Gastroesophageal sphincter (tissue), 4 donors: ENCODE data around the gene TNFRSF18. TPM values are rescaled to one million over a fixed set of nuclear protein-coding genes. Genes with fewer than 3 reads are reported as not detected.

ENCODE experiments used
- ATAC-seq: fragments of 150-250 bp; one replicate; pipeline ENCODE4 v1.9.1; 2016; ENCODE audit warnings: mild to moderate bottlenecking, moderate library complexity
- H3K27ac ChIP-seq, 4 donors: fragments of 200-600 bp; sonication (generic) in 3 of 4; 1 replicate in 3 of 4; 2 replicates in 1 of 4; pipeline ENCODE4 v1.5.1; 2016 to 2019
- H3K27me3 ChIP-seq: fragments of 200-600 bp; sonication (generic); one replicate; pipeline ENCODE4 v1.5.1; 2019
- H3K36me3 ChIP-seq, 2 donors: fragments of 200-600 bp; sonication (generic); one replicate each; pipeline ENCODE4 v1.5.1; 2019; ENCODE audit warnings: control low read depth in 1 of 2
- H3K4me1 ChIP-seq, 3 donors: fragments of 200-600 bp; sonication (generic); 1 replicate in 2 of 3; 2 replicates in 1 of 3; pipeline ENCODE4 v1.5.1; 2016 to 2019; ENCODE audit warnings: control low read depth in 2 of 3
- H3K4me3 ChIP-seq, 2 donors: fragments of 200-600 bp; sonication (generic); one replicate each; pipeline ENCODE4 v1.5.1; 2019; ENCODE audit warnings: mild to moderate bottlenecking in 1 of 2, moderate library complexity in 1 of 2
- H3K9me3 ChIP-seq, 3 donors: fragments of 200-600 bp; sonication (generic); one replicate each; pipeline ENCODE4 v1.5.1; 2017 to 2019; ENCODE audit warnings: control low read depth in 2 of 3
- CTCF ChIP-seq, 4 experiments: fragments of 200-600 bp in 2 of 4; fragments of 450-650 bp in 2 of 4; sonication (generic) in 1 of 4; IDR thresholded peaks; one replicate each; pipeline ENCODE4 v1.5.1; 2017 to 2019; ENCODE audit warnings: antibody characterized with exemption in 4 of 4, mild to moderate bottlenecking in 2 of 4, moderate library complexity in 2 of 4
- EP300 ChIP-seq: sonication (generic); formaldehyde crosslinking; IDR thresholded peaks from one replicate; pipeline ENCODE4 v1.6.1; 2017; ENCODE audit warnings: antibody characterized with exemption, mild to moderate bottlenecking
- POLR2A ChIP-seq, 2 donors: fragments of 450-650 bp; IDR thresholded peaks; one replicate each; pipeline ENCODE4 v1.6.1; 2017; ENCODE audit warnings: antibody characterized with exemption in 2 of 2, mild to moderate bottlenecking in 2 of 2, moderate library complexity in 1 of 2
- POLR2AphosphoS5 ChIP-seq: sonication (generic); formaldehyde crosslinking; IDR thresholded peaks from one replicate; pipeline ENCODE4 v1.6.1; 2017; ENCODE audit warnings: antibody characterized with exemption
- WGBS, 2 donors: methylation state at CpG; one replicate each; pipeline ENCODE4 v1.1.5; 2018; ENCODE audit warnings: low coverage in 1 of 2; 5-methylcytosine and 5-hydroxymethylcytosine counted together
- total RNA-seq, 4 donors: library from RNA; depleted of rRNA; stranded (reverse); fragments of >200 nt; gene quantifications; one replicate each; pipeline ENCODE4 v1.1.0, GENCODE V29; 2016

The TNFRSF18 gene
- total RNA-seq, 4 donors from 2014 or later: 0.35 to 2.2 TPM; not detected in 2

DNA sequence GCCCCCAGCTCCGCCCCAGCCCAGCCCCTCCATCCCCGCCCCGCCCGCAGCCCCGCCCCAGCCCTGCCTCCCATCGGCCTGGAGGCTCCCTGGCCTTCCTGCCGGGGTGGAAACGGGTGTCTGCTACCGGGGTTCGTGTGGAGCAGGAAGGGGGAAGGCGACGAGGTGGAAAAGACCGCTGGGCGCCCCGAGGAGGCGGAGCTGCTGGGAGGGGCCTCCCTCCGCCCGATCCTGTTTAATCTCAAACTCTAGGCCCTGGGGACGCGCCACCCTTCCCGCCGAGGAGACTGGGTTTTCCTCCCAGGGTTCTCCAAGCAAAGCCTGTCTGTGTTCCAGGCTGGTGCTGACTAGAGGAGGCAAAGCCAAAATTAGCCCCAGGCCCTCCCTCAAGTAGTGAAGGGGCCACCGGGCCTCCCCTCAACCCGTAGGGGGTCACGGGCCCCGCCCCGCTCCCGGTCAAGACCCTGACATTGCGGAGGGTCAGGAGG is 48.9 kb downstream of the TNFRSF18 start:
- peaks cover 7% of the 10 kb centered on the region for H3K27me3 ChIP-seq
- H3K9me3 ChIP-seq: no peaks in the 10 kb centered on the region
- no CpG with 5 or more reads among the region's 29 CpGs for WGBS, 2 donors
- TF ChIP-seq POLR2A (IDR thresholded peaks at IDR 0.05) (peak in 1 of 2 donors; percentile 49), CTCF (IDR thresholded peaks at IDR 0.05) (no peak), POLR2AphosphoS5 (peak; percentile 62), EP300 (no peak)
- peak overlapping the region; percentile 60 to 64 for H3K4me3 ChIP-seq
- peaks cover 0 to 15% (median 7%) of the 10 kb centered on the region in 3 donors for H3K4me1 ChIP-seq
- H3K36me3 ChIP-seq: no peaks in the 10 kb centered on the region
- peak overlapping the region; percentile 86 to 93 (median 89) for H3K27ac ChIP-seq
- peak; percentile 93 for ATAC-seq

GRCh38 chr1:1157033-1157365 is 49.4 kb downstream of the TNFRSF18 start:
- WGBS, 2 donors: no CpG with 5 or more reads among the region's 9 CpGs
- Histone ChIP-seq H3K4me1 (peaks cover 0 to 15% (median 7%) of the 10 kb centered on the region in 3 donors), H3K27me3 (peaks cover 2% of the 10 kb centered on the region), H3K36me3 (no peaks in the 10 kb centered on the region), H3K9me3 (no peaks in the 10 kb centered on the region), H3K27ac (peak overlapping the region in 2 of 4 donors; percentile 13 to 31), H3K4me3 (peak overlapping the region in 1 of 2 donors; percentile 60)
- no peak for TF ChIP-seq EP300
- TF ChIP-seq POLR2A (IDR thresholded peaks at IDR 0.05): no peak
- no peak for TF ChIP-seq POLR2AphosphoS5
- no peak for TF ChIP-seq CTCF (IDR thresholded peaks at IDR 0.05)
- ATAC-seq: no peak

DNA sequence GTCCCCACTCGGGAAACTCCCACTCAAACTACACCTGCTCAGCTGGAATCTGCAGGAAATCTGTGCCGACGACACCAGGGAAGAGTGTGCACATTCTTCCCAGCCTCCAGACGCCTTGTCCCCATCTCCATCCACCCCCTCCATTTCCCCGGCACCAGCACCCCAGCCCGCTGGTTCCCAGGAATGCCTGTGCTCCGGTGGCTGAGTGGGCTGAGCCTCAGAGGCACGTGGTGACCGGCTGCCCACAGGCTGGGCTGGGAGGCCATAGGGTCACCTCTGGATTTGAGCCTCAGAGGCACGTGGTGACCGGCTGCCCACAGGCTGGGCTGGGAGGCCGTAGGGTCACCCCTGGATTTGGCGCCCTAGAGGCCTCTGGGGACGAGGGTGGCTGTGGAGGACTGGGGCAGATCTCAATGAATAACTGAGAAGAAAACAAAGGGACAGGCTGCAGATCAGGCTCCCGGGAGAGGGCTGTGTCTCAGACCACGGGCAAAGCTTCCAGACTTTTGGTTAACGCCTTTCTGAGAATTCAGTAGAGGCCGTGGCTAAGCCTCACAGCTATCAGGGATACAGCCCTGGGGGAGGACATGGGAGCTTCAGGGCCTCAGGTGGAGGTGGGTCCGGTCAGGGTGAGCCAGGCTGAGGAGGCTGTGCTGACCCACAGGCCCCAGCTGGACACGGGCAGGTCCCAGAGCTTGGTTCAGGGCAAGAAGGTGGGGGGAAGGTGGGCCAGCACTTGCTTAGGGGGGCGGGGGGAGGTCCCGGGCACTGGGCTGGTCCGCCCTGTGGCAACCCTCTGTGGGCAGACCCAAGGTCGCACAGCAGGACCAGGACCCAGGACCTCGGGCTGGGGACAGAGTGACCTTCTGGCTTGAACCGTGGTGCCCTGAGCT is 50.0 kb downstream of the TNFRSF18 start:
- Histone ChIP-seq H3K27ac (peak overlapping the region in 2 of 4 donors; percentile 13 to 31), H3K4me1 (peaks cover 0 to 15% (median 7%) of the 10 kb centered on the region in 3 donors), H3K4me3 (no peak overlapping the region), H3K27me3 (no peaks in the 10 kb centered on the region), H3K9me3 (no peaks in the 10 kb centered on the region), H3K36me3 (no peaks in the 10 kb centered on the region)
- ATAC-seq: no peak
- TF ChIP-seq EP300 (no peak), POLR2AphosphoS5 (no peak), CTCF (IDR thresholded peaks at IDR 0.05) (no peak), POLR2A (IDR thresholded peaks at IDR 0.05) (no peak)
- WGBS, 2 donors: 100% methylated on average over 1 of the region's 26 CpGs; no CpG with 5 or more reads in 1 of the 2 donors

GRCh38 chr1:1155258-1155657 is 51.1 kb downstream of the TNFRSF18 start:
- Histone ChIP-seq H3K36me3 (no peaks in the 10 kb centered on the region), H3K4me1 (peaks cover 0 to 15% (median 7%) of the 10 kb centered on the region in 3 donors), H3K9me3 (no peaks in the 10 kb centered on the region), H3K27ac (no peak overlapping the region), H3K27me3 (no peaks in the 10 kb centered on the region), H3K4me3 (no peak overlapping the region)
- TF ChIP-seq POLR2A (IDR thresholded peaks at IDR 0.05) (no peak), POLR2AphosphoS5 (no peak), EP300 (no peak), CTCF (IDR thresholded peaks at IDR 0.05) (no peak)
- ATAC-seq: no peak
- 48 to 68% methylated on average over 4 to 8 of the region's 10 CpGs for WGBS, 2 donors

GRCh38 chr1:1153874-1154273 is 52.5 kb downstream of the TNFRSF18 start:
- 36 to 54% methylated on average over 4 of the region's 4 CpGs for WGBS, 2 donors
- H3K9me3 ChIP-seq: no peaks in the 10 kb centered on the region
- H3K4me3 ChIP-seq: no peak overlapping the region
- no peaks in the 10 kb centered on the region for H3K36me3 ChIP-seq
- peaks cover 4% of the 10 kb centered on the region for H3K27me3 ChIP-seq
- no peak overlapping the region for H3K27ac ChIP-seq
- H3K4me1 ChIP-seq: peaks cover 0 to 14% (median 7%) of the 10 kb centered on the region in 3 donors
- no peak for ATAC-seq
- TF ChIP-seq EP300 (no peak), CTCF (IDR thresholded peaks at IDR 0.05) (no peak), POLR2A (IDR thresholded peaks at IDR 0.05) (no peak), POLR2AphosphoS5 (no peak)
